Measurements from ENCODE around the gene PROCA1. TPM values are rescaled to one million over a fixed set of nuclear protein-coding genes. Genes with fewer than 3 reads are reported as not detected.

Gene PROCA1
- total RNA-seq (2022; extraction: Qiagen RNA extraction), result 0.87 to 1.6 TPM (median 1.4 TPM) in 5 replicates

GRCh38 chr17:28711723-28712031 lies at the start of gene PROCA1:
Gene PROCA1, minus strand, starts transcription at chr17:28711888. Its CDS starts 228 bp downstream, at chr17:28711660.

GRCh38 chr17:28743243-28744103 lies 31.8 kb upstream of the PROCA1 start, which contains the start of gene TRAF4:
Gene TRAF4, plus strand, starts transcription at chr17:28744011. Its CDS starts 102 bp downstream, at chr17:28744113.

GRCh38 chr17:28728364-28729200 lies 16.9 kb upstream of the PROCA1 start, which contains the start of gene NEK8:
Gene NEK8, plus strand, starts transcription at chr17:28728788. Its CDS starts 26 bp downstream, at chr17:28728814.

GRCh38 chr17:28726226-28726626 lies 14.5 kb upstream of the PROCA1 start, which contains the start of gene TLCD1:
Gene TLCD1, minus strand, starts transcription at chr17:28726233. Its CDS starts 136 bp downstream, at chr17:28726097.

GRCh38 chr17:28717578-28718332 lies 6.1 kb upstream of the PROCA1 start, which contains the start of gene RAB34:
Gene RAB34, minus strand, starts transcription at chr17:28717868. Its CDS starts 602 bp downstream, at chr17:28717266.

GRCh38 chr17:28661635-28662526 lies 49.8 kb downstream of the PROCA1 start, which contains the start of the genes SDF2 and SUPT6H:
Gene SDF2, minus strand, starts transcription at chr17:28661906. Its CDS starts 30 bp downstream, at chr17:28661876.
Gene SUPT6H, plus strand, starts transcription at chr17:28662205. Its CDS starts 11,197 bp downstream, at chr17:28673402.

Other genes starting within 250 kb of the PROCA1 start
- 0.07 to 0.20 TPM (median 0.12 TPM) in 5 replicates for gene SLC13A2, start 238.2 kb downstream of the PROCA1 start, total RNA-seq (2022; extraction: Qiagen RNA extraction)
- 0.02 to 0.03 TPM (median 0.02 TPM) in 3 of 5 replicates, not detected in the others for gene FOXN1, start 205.5 kb downstream of the PROCA1 start, total RNA-seq (2022; extraction: Qiagen RNA extraction)
- gene UNC119, start 159.3 kb downstream of the PROCA1 start, total RNA-seq (2022; extraction: Qiagen RNA extraction), result 21.9 to 31.8 TPM (median 29.0 TPM) in 5 replicates
- gene PIGS, start 140.4 kb downstream of the PROCA1 start, total RNA-seq (2022; extraction: Qiagen RNA extraction), result 54.1 to 65.1 TPM (median 60.5 TPM) in 5 replicates
- gene ALDOC, start 135.0 kb downstream of the PROCA1 start, total RNA-seq (2022; extraction: Qiagen RNA extraction), result 1.4 to 2.5 TPM (median 2.0 TPM) in 5 replicates
- 64.8 to 73.8 TPM (median 69.0 TPM) in 5 replicates for gene SPAG5, start 112.9 kb downstream of the PROCA1 start, total RNA-seq (2022; extraction: Qiagen RNA extraction)
- 1.8 to 5.6 TPM (median 4.3 TPM) in 5 replicates for gene RSKR, start 97.7 kb downstream of the PROCA1 start, total RNA-seq (2022; extraction: Qiagen RNA extraction)
- gene BLTP2, start 66.7 kb downstream of the PROCA1 start, total RNA-seq (2022; extraction: Qiagen RNA extraction), result 58.8 to 74.2 TPM (median 69.1 TPM) in 5 replicates
- gene SDF2, start 50.0 kb downstream of the PROCA1 start, total RNA-seq (2022; extraction: Qiagen RNA extraction), result 75.2 to 84.3 TPM (median 77.7 TPM) in 5 replicates
- 56.8 to 83.6 TPM (median 78.1 TPM) in 5 replicates for gene SUPT6H, start 49.7 kb downstream of the PROCA1 start, total RNA-seq (2022; extraction: Qiagen RNA extraction)
- gene RAB34, start 6.0 kb upstream of the PROCA1 start, total RNA-seq (2022; extraction: Qiagen RNA extraction), result 192 to 231 TPM (median 217 TPM) in 5 replicates
- 1,532 to 2,344 TPM (median 1,598 TPM) in 5 replicates for gene RPL23A, start 8.1 kb upstream of the PROCA1 start, total RNA-seq (2022; extraction: Qiagen RNA extraction)
- 27.5 to 45.5 TPM (median 40.7 TPM) in 5 replicates for gene TLCD1, start 14.3 kb upstream of the PROCA1 start, total RNA-seq (2022; extraction: Qiagen RNA extraction)
- gene NEK8, start 16.9 kb upstream of the PROCA1 start, total RNA-seq (2022; extraction: Qiagen RNA extraction), result 2.5 to 3.9 TPM (median 3.7 TPM) in 5 replicates
- gene TRAF4, start 32.1 kb upstream of the PROCA1 start, total RNA-seq (2022; extraction: Qiagen RNA extraction), result 46.2 to 72.9 TPM (median 69.6 TPM) in 5 replicates
- 31.8 to 55.0 TPM (median 49.9 TPM) in 5 replicates for gene FAM222B, start 130.9 kb upstream of the PROCA1 start, total RNA-seq (2022; extraction: Qiagen RNA extraction)
- 69.9 to 83.2 TPM (median 80.3 TPM) in 5 replicates for gene ERAL1, start 143.1 kb upstream of the PROCA1 start, total RNA-seq (2022; extraction: Qiagen RNA extraction)
- 69.2 to 96.1 TPM (median 91.3 TPM) in 5 replicates for gene FLOT2, start 185.8 kb upstream of the PROCA1 start, total RNA-seq (2022; extraction: Qiagen RNA extraction)
- 5.8 to 7.0 TPM (median 6.5 TPM) in 5 replicates for gene DHRS13, start 191.2 kb upstream of the PROCA1 start, total RNA-seq (2022; extraction: Qiagen RNA extraction)
- 27.2 to 39.1 TPM (median 36.7 TPM) in 5 replicates for gene PHF12, start 239.6 kb upstream of the PROCA1 start, total RNA-seq (2022; extraction: Qiagen RNA extraction)